Neuronal stem cell (in vitro differentiated cells): ENCODE data around the gene AQP10.

Experiments used
- DNase-seq: peaks from one replicate; pipeline ENCODE4 v3.0.0-alpha.2; 2013; ENCODE audit warnings: low spot score
- H2AFZ ChIP-seq: one replicate; pipeline ENCODE4 v1.6.1; 2013; ENCODE audit warnings: mild to moderate bottlenecking, low read length, inconsistent platforms
- H2AK5ac ChIP-seq: 2 replicates; pipeline ENCODE4 v1.6.1; 2013; ENCODE audit warnings: low read depth, mild to moderate bottlenecking, inconsistent platforms, low read length, moderate library complexity, mixed read lengths
- H2BK120ac ChIP-seq: 2 replicates; pipeline ENCODE4 v1.6.1; 2013; ENCODE audit warnings: low read depth, mild to moderate bottlenecking, inconsistent platforms, low read length, moderate library complexity, mixed read lengths
- H2BK12ac ChIP-seq: one replicate; pipeline ENCODE4 v1.6.1; 2013; ENCODE audit warnings: low read length, inconsistent platforms
- H2BK15ac ChIP-seq: 2 replicates; pipeline ENCODE4 v1.6.1; 2013; ENCODE audit warnings: mild to moderate bottlenecking, low read length, inconsistent platforms, mixed read lengths
- H2BK5ac ChIP-seq: one replicate; pipeline ENCODE4 v1.6.1; 2013; ENCODE audit warnings: inconsistent platforms, mild to moderate bottlenecking, low read length, moderate library complexity
- H3K14ac ChIP-seq: one replicate; pipeline ENCODE4 v1.6.1; 2013; ENCODE audit warnings: low read length, inconsistent platforms
- H3K18ac ChIP-seq: 2 replicates; pipeline ENCODE4 v1.6.1; 2013; ENCODE audit warnings: low read length, inconsistent platforms
- H3K23ac ChIP-seq: 2 replicates; pipeline ENCODE4 v1.6.1; 2013; ENCODE audit warnings: low read depth, mild to moderate bottlenecking, mixed read lengths, low read length, inconsistent platforms; ENCODE audit not compliant: poor library complexity
- H3K27ac ChIP-seq: replicated peaks from 3 replicates; pipeline ENCODE4 v1.5.1; 2013; ENCODE audit warnings: low read length, inconsistent platforms
- H3K27me3 ChIP-seq, 3 experiments: 2 replicates each; pipeline ENCODE4 v1.6.1; 2013; ENCODE audit warnings: low read length in 3 of 3, mild to moderate bottlenecking in 2 of 3, inconsistent platforms in 1 of 3, low read depth in 1 of 3, mixed read lengths in 1 of 3, moderate library complexity in 1 of 3; ENCODE audit not compliant: control insufficient read depth in 3 of 3, insufficient read depth in 3 of 3
- H3K36me3 ChIP-seq, 2 donors: replicated peaks in 1 of 2; 2 replicates each; pipeline ENCODE4 v1.6.1; 2013; ENCODE audit warnings: low read length in 2 of 2; ENCODE audit not compliant: control insufficient read depth in 2 of 2, insufficient read depth in 2 of 2
- H3K4ac ChIP-seq: 2 replicates; pipeline ENCODE4 v1.6.1; 2013; ENCODE audit warnings: inconsistent platforms, mild to moderate bottlenecking, low read length, moderate library complexity
- H3K4me1 ChIP-seq, 2 donors: 1 replicate in 1 of 2; 2 replicates in 1 of 2; pipeline ENCODE4 v1.6.1; 2013; ENCODE audit warnings: low read length in 2 of 2, low read depth in 1 of 2; ENCODE audit not compliant: control insufficient read depth in 2 of 2, insufficient read depth in 1 of 2
- H3K4me2 ChIP-seq: one replicate; pipeline ENCODE4 v1.6.1; 2013; ENCODE audit warnings: mild to moderate bottlenecking, low read length, inconsistent platforms; ENCODE audit not compliant: insufficient read depth, poor library complexity, severe bottlenecking
- H3K4me3 ChIP-seq, 2 donors: 2 replicates each; pipeline ENCODE4 v1.5.1; 2013; ENCODE audit warnings: low read length in 2 of 2, mild to moderate bottlenecking in 2 of 2, inconsistent platforms in 1 of 2, moderate library complexity in 1 of 2
- H3K79me1 ChIP-seq: one replicate; pipeline ENCODE4 v1.6.1; 2013; ENCODE audit warnings: low read depth, mild to moderate bottlenecking, inconsistent platforms, low read length, moderate library complexity
- H3K9ac ChIP-seq: one replicate; pipeline ENCODE4 v1.6.1; 2013; ENCODE audit warnings: mild to moderate bottlenecking, low read depth, low read length, inconsistent platforms; ENCODE audit not compliant: poor library complexity
- H3K9me3 ChIP-seq, 2 donors: replicated peaks in 1 of 2; 2 replicates each; pipeline versions ENCODE3 to v1.6.1; 2013; ENCODE audit warnings: low read length in 2 of 2, mild to moderate bottlenecking in 2 of 2, inconsistent platforms in 1 of 2, low read depth in 1 of 2, mixed read lengths in 1 of 2, moderate library complexity in 1 of 2; ENCODE audit not compliant: control insufficient read depth in 2 of 2, insufficient read depth in 1 of 2
- H4K8ac ChIP-seq: one replicate; pipeline ENCODE4 v1.6.1; 2013; ENCODE audit warnings: low read depth, mild to moderate bottlenecking, inconsistent platforms, low read length, moderate library complexity
- H4K91ac ChIP-seq: one replicate; pipeline ENCODE4 v1.6.1; 2013; ENCODE audit warnings: low read length, low read depth, mild to moderate bottlenecking, inconsistent platforms; ENCODE audit not compliant: poor library complexity
- WGBS, 2 donors: extraction: QIAGEN DNeasy Blood & Tissue Kit; methylation state at CpG; one replicate each; pipeline ENCODE4 v1.1.7; 2013; ENCODE audit warnings: missing lambda C conversion rate in 2 of 2, mixed read lengths in 1 of 2; ENCODE audit not compliant: insufficient read length in 2 of 2, insufficient replicate concordance in 1 of 2; ENCODE audit errors: extremely low coverage in 2 of 2; 5-methylcytosine and 5-hydroxymethylcytosine counted together

The AQP10 gene

DNA sequence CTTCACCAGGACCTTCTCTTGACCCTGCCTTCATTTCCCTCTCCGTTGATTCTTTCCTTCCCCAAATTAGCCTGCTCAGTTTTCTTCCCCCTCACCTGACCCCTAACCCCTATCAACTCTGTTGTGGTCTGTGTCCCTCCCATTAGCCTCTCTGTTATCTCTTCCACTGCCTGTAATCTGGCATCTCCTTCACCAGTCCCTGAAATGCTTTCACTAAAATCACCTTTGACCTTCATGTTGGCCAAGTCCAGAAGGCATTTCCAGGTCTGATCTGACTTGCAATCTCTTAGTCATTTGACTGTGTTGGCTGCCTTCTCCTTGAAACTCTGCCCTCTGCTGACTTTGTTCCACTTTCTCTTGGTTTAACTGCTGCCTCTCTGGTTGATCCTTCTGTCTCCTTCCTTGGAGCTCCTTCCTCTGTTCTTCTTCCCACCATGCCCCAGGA is 32.6 kb downstream of the AQP10 start:
- H2BK120ac ChIP-seq, result no peak overlapping the region
- H2AFZ ChIP-seq, result peak overlapping the region; percentile 88
- peaks cover 0 to 16% (median 0%) of the 10 kb centered on the region in 3 experiments for H3K27me3 ChIP-seq
- H3K9ac ChIP-seq, result no peak overlapping the region
- no peak overlapping the region for H3K18ac ChIP-seq
- no peak overlapping the region for H2BK15ac ChIP-seq
- H3K27ac ChIP-seq, result no peak overlapping the region
- no peaks in the 10 kb centered on the region for H3K9me3 ChIP-seq
- H2BK5ac ChIP-seq, result no peak overlapping the region
- H3K36me3 ChIP-seq, result peaks cover 10 to 13% of the 10 kb centered on the region in 2 donors
- H4K91ac ChIP-seq, result no peak overlapping the region
- peak; percentile 17 for DNase-seq
- peaks cover 11 to 19% of the 10 kb centered on the region in 2 donors for H3K4me1 ChIP-seq
- no peaks in the 10 kb centered on the region for H3K79me1 ChIP-seq
- no peak overlapping the region for H4K8ac ChIP-seq
- no peak overlapping the region for H2AK5ac ChIP-seq
- WGBS, 2 donors, result no CpG with 5 or more reads among the region's 1 CpG
- H3K4ac ChIP-seq, result no peak overlapping the region
- H3K14ac ChIP-seq, result no peak overlapping the region
- H3K23ac ChIP-seq, result peak overlapping the region; percentile 29
- H3K4me2 ChIP-seq, result peak overlapping the region; percentile 93
- H3K4me3 ChIP-seq, result peak overlapping the region in 1 of 2 donors; percentile 20
- H2BK12ac ChIP-seq, result no peak overlapping the region

- H3K9me3 ChIP-seq, result no peaks in the 10 kb centered on the region
- H3K4me2 ChIP-seq, result no peak overlapping the region
- H2AK5ac ChIP-seq, result no peak overlapping the region
- peaks cover 0 to 16% (median 0%) of the 10 kb centered on the region in 3 experiments for H3K27me3 ChIP-seq
- H3K4me3 ChIP-seq, result no peak overlapping the region
- H2AFZ ChIP-seq, result peak overlapping the region; percentile 88
- H2BK5ac ChIP-seq, result no peak overlapping the region
- no peak overlapping the region for H4K8ac ChIP-seq
- H3K18ac ChIP-seq, result no peak overlapping the region
- H2BK120ac ChIP-seq, result no peak overlapping the region
- H4K91ac ChIP-seq, result no peak overlapping the region
- no peaks in the 10 kb centered on the region for H3K79me1 ChIP-seq
- H3K14ac ChIP-seq, result no peak overlapping the region
- peaks cover 11 to 19% of the 10 kb centered on the region in 2 donors for H3K4me1 ChIP-seq
- H2BK15ac ChIP-seq, result no peak overlapping the region
- H3K36me3 ChIP-seq, result peaks cover 6 to 9% of the 10 kb centered on the region in 2 donors
- no peak overlapping the region for H3K27ac ChIP-seq
- no CpG with 5 or more reads among the region's 5 CpGs for WGBS, 2 donors
- no peak overlapping the region for H2BK12ac ChIP-seq
- H3K23ac ChIP-seq, result no peak overlapping the region
- DNase-seq, result no peak
- H3K9ac ChIP-seq, result no peak overlapping the region
- no peak overlapping the region for H3K4ac ChIP-seq
These were observed 33.1 kb downstream of the AQP10 start for GRCh38 chr1:154353966-154354365.

DNA sequence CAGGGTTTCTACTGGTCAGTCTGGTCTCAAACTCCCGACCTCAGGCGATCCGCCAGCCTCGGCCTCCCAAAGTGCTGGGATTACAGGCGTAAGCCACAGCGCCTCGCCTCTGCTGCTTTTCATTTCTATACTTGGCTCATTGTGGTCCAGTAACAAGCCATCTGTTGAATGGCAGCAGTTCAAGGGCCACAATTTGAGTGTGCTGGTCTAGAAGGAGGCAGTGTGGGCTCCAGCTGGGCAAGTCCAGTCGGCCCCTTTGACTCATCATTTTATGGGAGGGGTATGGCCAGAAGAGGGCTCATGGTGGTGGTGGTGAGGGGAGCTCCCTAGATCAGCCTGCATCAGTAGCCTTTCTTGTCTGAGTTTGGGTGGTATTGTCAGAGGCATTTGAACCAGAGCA is 37.6 kb downstream of the AQP10 start:
- Histone ChIP-seq H4K91ac (no peak overlapping the region), H2AK5ac (no peak overlapping the region), H2BK12ac (no peak overlapping the region), H3K23ac (no peak overlapping the region), H3K4me1 (peaks cover 2 to 9% of the 10 kb centered on the region in 2 donors), H3K4me3 (no peak overlapping the region), H3K27ac (no peak overlapping the region), H3K36me3 (no peaks in the 10 kb centered on the region), H4K8ac (no peak overlapping the region), H3K4ac (no peak overlapping the region), H2BK120ac (no peak overlapping the region), H2AFZ (peak overlapping the region; percentile 34), H3K4me2 (no peak overlapping the region), H3K18ac (no peak overlapping the region), H3K79me1 (no peaks in the 10 kb centered on the region), H3K9me3 (peaks cover 0 to 4% of the 10 kb centered on the region in 2 donors), H3K9ac (no peak overlapping the region), H3K27me3 (no peaks in the 10 kb centered on the region), H3K14ac (no peak overlapping the region), H2BK15ac (no peak overlapping the region), H2BK5ac (no peak overlapping the region)
- no peak for DNase-seq
- WGBS, 2 donors, result no CpG with 5 or more reads among the region's 8 CpGs

GRCh38 chr1:154360288-154360687 is 39.4 kb downstream of the AQP10 start:
- peaks cover 0 to 4% of the 10 kb centered on the region in 2 donors for H3K9me3 ChIP-seq
- H2BK5ac ChIP-seq, result no peak overlapping the region

More at GRCh38 chr1:154360288-154360687, 39.4 kb downstream of the AQP10 start:
- H3K14ac ChIP-seq, result no peak overlapping the region
- H3K27me3 ChIP-seq, result no peaks in the 10 kb centered on the region
- no peaks in the 10 kb centered on the region for H3K4me1 ChIP-seq
- no peak overlapping the region for H2AK5ac ChIP-seq
- no peak overlapping the region for H2BK120ac ChIP-seq
- H4K8ac ChIP-seq, result no peak overlapping the region
- H3K9ac ChIP-seq, result no peak overlapping the region
- H3K18ac ChIP-seq, result no peak overlapping the region
- no peak overlapping the region for H3K27ac ChIP-seq
- no peak overlapping the region for H3K4me2 ChIP-seq
- H3K23ac ChIP-seq, result no peak overlapping the region
- no peak overlapping the region for H3K4ac ChIP-seq
- no peak overlapping the region for H2BK15ac ChIP-seq
- H4K91ac ChIP-seq, result no peak overlapping the region
- H3K79me1 ChIP-seq, result no peaks in the 10 kb centered on the region
- no peak overlapping the region for H2AFZ ChIP-seq
- no peaks in the 10 kb centered on the region for H3K36me3 ChIP-seq
- H3K4me3 ChIP-seq, result no peak overlapping the region
- DNase-seq, result no peak
- no peak overlapping the region for H2BK12ac ChIP-seq
